ENCODE results near the gene GMDS. TPM values are rescaled to one million over a fixed set of nuclear protein-coding genes. Genes with fewer than 3 reads are reported as not detected.

GMDS gene
- total and polyA plus RNA-seq, 2 of the 4 experiments (the other 2 are of a cell fraction), result 7.3 to 21.9 TPM

DNA sequence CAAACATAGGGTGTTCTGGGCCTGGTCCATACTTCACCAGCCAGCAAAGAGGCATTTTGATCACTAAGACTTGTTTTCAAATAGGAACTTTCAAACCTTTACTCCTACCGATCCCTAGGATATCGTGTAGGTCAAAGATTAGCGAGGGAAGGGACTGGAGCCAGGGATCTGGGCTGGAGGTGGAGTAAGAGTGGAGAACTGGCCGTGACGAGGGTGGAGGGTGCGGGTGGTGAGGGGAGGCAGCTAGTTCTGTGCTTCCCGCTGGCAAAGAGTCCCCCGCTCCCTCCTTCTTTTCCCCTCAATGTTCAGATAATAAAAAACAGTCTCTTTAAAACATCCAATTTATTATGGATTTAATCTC, 446.5 kb downstream of the GMDS start:
- no peak overlapping the region for H2BK5ac ChIP-seq (ENCODE audit: low read depth, low read length, poor library complexity, severe bottlenecking)
- H3K14ac ChIP-seq (replicated peaks; ENCODE audit: low read depth, low read length), result no peak overlapping the region
- ChIA-PET POLR2A (ENCODE audit: unreplicated experiment) (no interaction called here), CTCF (no interaction called here)
- H3K36me3 ChIP-seq (ENCODE audit: control insufficient read depth, insufficient read depth, low read length), result no peaks in the 10 kb centered on the region
- ATAC-seq (ENCODE audit: low read depth), result no peak
- no peak for DNase-seq
- peaks cover 10% of the 10 kb centered on the region for H3K4me1 ChIP-seq (ENCODE audit: control insufficient read depth, insufficient read depth, low read length)
- H3K27ac ChIP-seq (ENCODE audit: insufficient read depth, low read length), result no peak overlapping the region
- no peak overlapping the region for H2AK9ac ChIP-seq (replicated peaks; ENCODE audit: low read depth, low read length, poor library complexity)
- H3K56ac ChIP-seq (ENCODE audit: extremely low read depth, insufficient read depth, low read length), result no peak overlapping the region
- H4K8ac ChIP-seq (ENCODE audit: low read depth in 2 of 2, low read length in 2 of 2), result no peak overlapping the region
- H4K20me1 ChIP-seq (ENCODE audit: insufficient read depth, low read length), result no peaks in the 10 kb centered on the region
- no peaks in the 10 kb centered on the region for H3K9me3 ChIP-seq (ENCODE audit: control insufficient read depth, insufficient read depth, low read length)
- no peak overlapping the region for H3K9ac ChIP-seq (ENCODE audit: low read depth, low read length)
- dilution Hi-C loops (cut with HindIII; ENCODE audit: low sequenced_read_pairs, unreplicated experiment) (no loop called here), intact Hi-C loops (cut with micrococcal nuclease) (loop anchor here (5.0 kb wide), 1 partner anchor 187 kb away; no protein-coding TSS in a partner anchor), in situ Hi-C loops (cut with MboI; ENCODE audit: low sequenced_read_pairs) (no loop called here)
- H2BK20ac ChIP-seq (ENCODE audit: low read depth, low read length), result 0 out of 2 replicates have a peak overlapping the region, but pooled peaks have one; percentile 36
- no peaks in the 10 kb centered on the region for H3K27me3 ChIP-seq (ENCODE audit: control insufficient read depth, insufficient read depth, low read length)
- BruUV-seq (replicated peaks), result no TSS peak
- no CpG with 5 or more reads among the region's 8 CpGs for WGBS, 2 experiments (ENCODE audit: extremely low coverage in 2 of 2, insufficient read length in 1 of 2)
- H2BK15ac ChIP-seq (ENCODE audit: low read depth, low read length), result no peak overlapping the region
- no peak overlapping the region for H2BK120ac ChIP-seq (ENCODE audit: low read depth, low read length)
- no peak overlapping the region for H3K23ac ChIP-seq (ENCODE audit: low read depth, low read length)
- no peak overlapping the region for H2AK5ac ChIP-seq (ENCODE audit: low read depth, low read length)
- no peak overlapping the region for H3K18ac ChIP-seq (ENCODE audit: low read depth, low read length)
- H4K91ac ChIP-seq (ENCODE audit: insufficient read depth, low read depth, low read length), result no peak overlapping the region
- 0 out of 4 replicates have a peak, but pooled peaks cover 0 to 4% of the 10 kb centered on the region in 2 experiments for H3K79me1 ChIP-seq (ENCODE audit: low read depth in 1 of 2, low read length in 2 of 2)
- no peak overlapping the region for H2AFZ ChIP-seq (replicated peaks; ENCODE audit: low read length, poor library complexity)
- H3K4me2 ChIP-seq (ENCODE audit: low read depth, low read length), result no peak overlapping the region
- H3K4me3 ChIP-seq (ENCODE audit: insufficient read depth, low read depth, low read length), result no peak overlapping the region
- TF ChIP-seq, protein P1, sequence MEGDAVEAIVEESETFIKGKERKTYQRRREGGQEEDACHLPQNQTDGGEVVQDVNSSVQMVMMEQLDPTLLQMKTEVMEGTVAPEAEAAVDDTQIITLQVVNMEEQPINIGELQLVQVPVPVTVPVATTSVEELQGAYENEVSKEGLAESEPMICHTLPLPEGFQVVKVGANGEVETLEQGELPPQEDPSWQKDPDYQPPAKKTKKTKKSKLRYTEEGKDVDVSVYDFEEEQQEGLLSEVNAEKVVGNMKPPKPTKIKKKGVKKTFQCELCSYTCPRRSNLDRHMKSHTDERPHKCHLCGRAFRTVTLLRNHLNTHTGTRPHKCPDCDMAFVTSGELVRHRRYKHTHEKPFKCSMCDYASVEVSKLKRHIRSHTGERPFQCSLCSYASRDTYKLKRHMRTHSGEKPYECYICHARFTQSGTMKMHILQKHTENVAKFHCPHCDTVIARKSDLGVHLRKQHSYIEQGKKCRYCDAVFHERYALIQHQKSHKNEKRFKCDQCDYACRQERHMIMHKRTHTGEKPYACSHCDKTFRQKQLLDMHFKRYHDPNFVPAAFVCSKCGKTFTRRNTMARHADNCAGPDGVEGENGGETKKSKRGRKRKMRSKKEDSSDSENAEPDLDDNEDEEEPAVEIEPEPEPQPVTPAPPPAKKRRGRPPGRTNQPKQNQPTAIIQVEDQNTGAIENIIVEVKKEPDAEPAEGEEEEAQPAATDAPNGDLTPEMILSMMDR (conservative IDR thresholded peaks at IDR 0.05; ENCODE audit: low read depth, low read length), result no peak
- TF ChIP-seq CEBPB (IDR thresholded peaks at IDR 0.05; ENCODE audit: low read depth, low read length), result no peak
- TF ChIP-seq BHLHE40 (IDR thresholded peaks at IDR 0.05; ENCODE audit: low read depth, low read length), result no peak
- peaks cover 8% of the 10 kb centered on the region for H3K9me1 ChIP-seq (ENCODE audit: insufficient read depth, low read length)
- H4K5ac ChIP-seq (ENCODE audit: low read depth, low read length), result no peak overlapping the region
- no peak overlapping the region for H3K4ac ChIP-seq (ENCODE audit: low read depth, low read length)
